Dermis blood vessel endothelial cell (primary cell): ENCODE measurements around the gene STEAP3. TPM values are rescaled to one million over a fixed set of nuclear protein-coding genes. Genes with fewer than 3 reads are reported as not detected.

ENCODE experiments used
- DNase-seq: peaks from one replicate; pipeline ENCODE4 v3.0.0; 2010
- total RNA-seq: library from RNA; depleted of rRNA; stranded (reverse); fragments of >200 nt; gene quantifications from 2 replicates; pipeline ENCODE4 v1.2.3, GENCODE V29; 2014

The STEAP3 gene
- total RNA-seq, 1 donor from 2014 or later: 3.9 TPM

DNA sequence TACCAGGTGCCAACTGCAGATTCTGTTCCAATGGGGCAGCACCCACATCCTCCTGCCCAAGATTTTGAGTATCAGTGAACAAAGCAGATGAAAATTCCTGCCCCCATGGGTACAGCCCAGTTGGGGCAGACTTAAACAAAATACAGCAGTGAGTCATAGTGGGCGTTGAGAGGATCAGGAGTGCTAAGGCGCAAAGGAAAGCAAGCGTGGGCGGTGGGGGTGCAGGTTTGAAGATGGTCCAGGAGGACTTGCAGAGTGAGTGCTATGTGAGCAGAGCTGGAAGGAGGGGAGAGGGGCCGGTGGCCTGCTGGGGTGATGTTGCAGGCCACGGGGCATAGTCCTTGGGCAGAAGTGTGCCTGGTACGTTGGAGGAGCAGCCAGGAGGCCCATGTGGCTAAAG lies 24.7 kb downstream of the STEAP3 start:
- no peak for DNase-seq

DNA sequence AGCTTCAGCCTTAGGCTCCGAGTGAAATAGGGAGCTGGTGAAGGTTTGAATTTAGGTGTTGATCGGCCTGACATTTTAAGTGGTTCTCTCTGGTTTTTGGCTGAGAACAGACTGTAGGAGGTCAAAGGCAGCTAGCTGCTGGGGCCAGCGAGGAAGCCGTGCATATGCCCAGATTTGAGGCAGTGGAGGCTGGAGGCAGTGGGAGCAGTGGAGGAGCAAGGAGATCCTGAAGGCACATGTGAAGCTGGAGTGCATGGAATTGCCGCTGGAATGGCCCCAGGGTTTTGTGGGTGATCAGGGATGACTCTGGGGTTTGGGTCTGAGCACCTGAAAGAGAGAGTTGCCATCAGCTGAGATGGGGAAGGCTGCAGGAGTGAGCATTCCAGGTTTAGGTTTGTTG lies 25.1 kb downstream of the STEAP3 start:
- DNase-seq: no peak

DNA sequence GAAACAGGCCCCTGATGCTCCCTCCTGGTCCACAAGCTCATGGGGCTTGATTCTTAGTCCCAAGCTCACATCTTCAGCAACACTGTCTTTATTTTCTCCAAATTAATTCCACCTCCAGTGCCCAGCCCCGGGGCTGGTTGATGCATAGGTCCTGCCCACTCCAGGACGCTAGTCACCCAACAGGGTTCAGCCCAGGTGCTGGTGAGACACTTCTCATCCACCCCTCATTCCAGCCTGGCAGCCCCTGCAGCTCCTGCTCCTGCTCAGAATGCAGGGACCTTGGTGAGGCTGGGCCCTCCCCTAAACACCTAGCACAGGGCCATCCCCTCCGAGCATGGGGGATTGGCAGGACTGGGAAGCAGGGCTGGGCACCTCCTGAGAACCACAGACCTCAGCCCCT lies 25.7 kb downstream of the STEAP3 start:
- DNase-seq: no peak

DNA sequence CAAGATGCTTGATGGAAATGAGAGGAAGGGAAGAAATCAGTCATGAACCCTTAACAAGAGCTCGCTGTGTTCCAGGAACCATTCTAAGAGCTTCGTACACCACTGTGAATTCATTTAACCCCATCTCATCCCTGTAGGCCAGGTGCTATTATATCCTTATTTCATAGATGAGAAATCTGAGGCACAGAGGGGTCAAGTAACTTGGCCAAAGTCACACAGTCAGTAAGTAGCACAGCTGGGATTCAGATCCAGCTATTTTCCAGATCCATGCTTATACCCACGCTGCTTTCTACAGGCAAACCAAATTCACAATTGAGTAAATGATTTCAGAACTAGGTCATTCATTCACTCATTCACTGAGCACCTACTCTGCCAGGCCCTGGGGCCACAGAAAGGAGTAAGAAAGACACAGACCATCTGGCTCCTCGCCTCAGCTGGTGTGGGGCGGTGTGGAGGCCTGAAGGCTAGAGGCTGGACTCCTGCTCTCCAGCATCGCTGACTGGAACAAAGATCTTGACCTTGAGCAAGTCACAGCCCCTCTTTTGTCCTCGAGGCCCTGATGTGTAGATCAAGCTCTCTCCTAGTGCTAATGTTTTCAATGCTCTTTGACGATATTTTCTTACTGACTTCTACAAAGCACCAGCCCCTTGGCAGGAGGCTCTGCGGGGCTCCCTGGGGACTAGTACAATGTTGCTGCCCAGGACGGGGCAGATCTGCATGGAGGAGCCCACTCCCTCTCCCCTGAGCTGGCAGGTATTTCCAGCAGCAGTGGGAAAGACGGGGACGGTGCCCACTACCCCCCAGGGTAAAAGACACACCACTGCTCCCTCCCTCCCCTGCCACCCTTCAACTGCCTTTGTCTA lies 26.5 kb downstream of the STEAP3 start:
- DNase-seq: no peak

DNA sequence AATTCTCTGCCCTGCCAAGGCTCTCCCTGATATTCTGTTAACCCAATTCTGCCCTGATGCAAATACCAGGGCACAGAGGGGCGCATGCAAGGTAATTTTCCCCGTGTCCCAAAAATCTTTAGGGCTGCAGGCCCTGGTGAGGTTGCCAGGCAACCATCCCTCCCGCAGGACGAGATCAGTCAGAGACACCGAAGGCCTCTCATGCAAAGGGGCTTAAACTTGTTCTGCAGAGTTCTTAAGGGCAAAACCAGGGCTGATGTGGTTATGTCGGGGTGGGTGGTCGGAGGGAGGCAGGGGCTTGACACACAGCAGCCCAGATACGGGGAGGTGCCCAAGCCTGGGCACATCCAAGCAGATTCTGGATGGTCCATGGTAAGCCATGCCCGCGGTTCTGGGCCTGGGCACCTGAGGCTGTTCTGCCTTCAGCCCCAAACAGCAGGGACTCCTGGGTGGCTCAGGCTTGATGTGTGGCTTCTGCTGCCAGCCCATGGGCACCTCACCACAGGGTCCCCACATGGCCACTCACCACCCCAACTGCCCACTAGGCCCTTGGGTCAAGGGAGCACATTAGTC lies 27.2 kb downstream of the STEAP3 start:
- DNase-seq: no peak

DNA sequence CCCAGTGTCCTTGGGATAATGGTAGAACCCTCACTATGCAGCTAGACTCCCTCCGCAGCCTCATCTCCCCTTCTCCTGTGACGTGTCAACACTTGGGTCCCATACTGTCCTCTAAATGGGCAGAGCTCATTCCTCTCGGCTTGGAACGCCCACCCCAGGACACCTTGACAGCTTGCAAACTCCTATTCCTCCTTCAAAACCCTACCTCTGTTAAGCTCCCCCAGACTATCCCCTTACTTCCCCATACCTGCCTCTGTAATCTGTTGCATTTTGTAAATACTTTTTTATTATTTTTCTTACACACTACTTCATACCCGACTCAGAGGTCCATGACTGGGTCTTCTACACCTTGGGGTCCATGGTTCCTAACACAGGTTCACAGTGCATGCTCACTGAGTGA lies 28.0 kb downstream of the STEAP3 start:
- DNase-seq: no peak

DNA sequence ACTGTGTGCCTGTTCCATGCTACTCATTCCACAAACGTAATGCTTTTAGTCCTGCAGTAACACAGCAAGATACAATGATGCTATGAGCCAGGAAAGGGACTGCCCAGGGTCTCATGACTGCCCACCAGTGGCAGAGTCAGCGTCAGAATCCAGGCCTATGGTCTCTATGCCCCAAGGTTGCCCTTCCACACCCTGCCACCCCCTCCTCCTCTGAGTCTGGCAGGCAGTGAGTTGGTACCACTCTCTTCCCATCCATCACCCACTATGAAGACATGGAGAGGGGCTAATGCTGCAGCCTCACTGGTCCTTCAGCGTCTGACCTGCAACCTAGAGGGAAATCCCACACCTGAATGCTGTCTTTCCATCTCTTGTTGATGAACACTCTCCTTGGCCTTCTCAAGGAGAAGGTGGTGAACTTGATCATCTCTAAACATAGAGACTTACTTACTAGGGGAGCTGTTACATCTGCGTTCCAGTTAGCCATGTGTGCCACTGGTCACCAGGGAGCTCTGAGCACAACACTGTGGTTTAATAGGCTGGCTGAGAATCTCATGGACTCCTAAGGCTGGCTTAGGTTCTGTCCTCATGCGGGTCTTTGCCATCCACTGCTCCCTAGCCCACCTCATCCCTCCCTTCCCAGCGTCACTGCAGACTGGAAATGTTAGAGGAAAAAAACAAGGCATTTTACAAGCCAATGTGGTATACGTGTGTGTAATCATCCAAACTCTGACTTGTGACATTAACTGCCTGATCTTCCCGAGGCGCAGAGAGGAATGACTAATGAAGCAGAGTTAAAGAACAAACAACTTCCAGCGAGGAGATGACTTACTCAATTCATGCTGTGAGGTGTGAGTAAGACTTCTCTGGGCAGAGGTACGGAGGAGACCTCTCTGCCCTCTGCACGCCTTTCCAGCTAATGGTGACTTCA lies 28.8 kb downstream of the STEAP3 start:
- DNase-seq: peak; percentile 81

DNA sequence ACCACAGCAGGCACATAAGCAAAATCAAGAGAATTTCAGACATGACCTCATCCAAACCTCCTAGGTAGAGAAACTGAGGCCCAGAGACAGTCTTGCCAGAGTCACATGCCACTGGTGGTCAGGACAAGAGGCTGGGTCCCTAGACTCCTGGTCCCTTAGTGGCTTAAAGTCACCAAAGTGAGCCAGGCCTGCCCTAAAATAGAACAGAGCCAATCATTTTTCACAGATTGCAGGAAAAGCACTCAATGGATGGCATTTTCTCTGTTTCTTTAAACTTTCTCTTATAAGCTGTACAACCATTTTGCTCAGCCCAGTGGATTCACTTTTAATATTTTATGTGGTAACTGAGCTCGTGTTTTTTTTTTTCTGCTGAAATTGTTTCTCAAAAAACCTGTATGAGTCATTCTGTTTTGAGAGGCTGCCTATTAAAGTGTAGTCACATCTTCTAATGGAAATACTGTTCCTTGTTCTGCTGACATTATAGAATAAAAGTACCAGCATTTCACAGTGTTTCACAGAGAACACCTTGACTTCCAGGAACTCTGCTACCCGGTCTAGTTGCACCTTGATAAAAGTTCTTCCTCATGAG lies 29.6 kb downstream of the STEAP3 start:
- DNase-seq: peak; percentile 37

DNA sequence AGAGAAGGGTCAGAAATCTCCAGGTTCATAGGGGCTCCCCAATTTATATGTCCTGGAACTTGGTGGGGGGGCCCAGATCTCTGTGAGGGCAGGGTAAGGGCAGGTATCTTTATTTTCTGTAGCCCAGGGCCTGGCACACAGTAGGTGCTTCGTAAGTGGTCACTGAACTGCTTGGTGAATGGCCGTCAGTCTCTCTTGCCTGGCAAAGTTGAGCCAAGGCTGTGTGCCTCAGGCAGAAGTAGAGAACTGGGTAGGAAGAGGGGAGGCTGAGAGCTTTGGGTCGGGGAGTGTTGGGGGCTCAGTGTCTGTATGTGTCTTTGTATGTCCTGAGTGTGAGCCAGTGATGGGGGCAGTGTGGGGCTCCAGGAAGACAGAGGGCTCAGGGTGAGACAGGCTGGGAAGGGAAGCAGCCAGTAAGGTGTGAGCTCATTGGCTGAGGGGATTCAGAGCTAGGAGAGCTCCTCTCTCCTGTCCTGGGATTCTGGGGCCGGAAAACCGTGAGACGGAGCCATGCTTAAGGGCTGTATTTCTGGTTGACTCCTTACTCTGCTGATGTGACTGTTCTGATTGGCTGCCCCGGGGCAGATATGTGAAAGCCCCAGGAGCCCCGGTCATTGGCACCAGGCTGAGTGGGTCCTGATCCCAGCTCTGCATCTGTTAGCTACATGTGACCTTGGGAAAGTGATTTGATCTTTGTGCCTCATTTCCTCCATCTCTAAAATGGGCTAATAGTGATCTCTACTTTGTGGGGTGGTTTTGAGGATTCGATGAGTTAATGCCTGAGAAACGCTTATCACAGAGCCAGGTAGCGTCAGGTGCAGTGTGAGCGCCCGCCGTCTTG lies 30.3 kb downstream of the STEAP3 start:
- DNase-seq: no peak

DNA sequence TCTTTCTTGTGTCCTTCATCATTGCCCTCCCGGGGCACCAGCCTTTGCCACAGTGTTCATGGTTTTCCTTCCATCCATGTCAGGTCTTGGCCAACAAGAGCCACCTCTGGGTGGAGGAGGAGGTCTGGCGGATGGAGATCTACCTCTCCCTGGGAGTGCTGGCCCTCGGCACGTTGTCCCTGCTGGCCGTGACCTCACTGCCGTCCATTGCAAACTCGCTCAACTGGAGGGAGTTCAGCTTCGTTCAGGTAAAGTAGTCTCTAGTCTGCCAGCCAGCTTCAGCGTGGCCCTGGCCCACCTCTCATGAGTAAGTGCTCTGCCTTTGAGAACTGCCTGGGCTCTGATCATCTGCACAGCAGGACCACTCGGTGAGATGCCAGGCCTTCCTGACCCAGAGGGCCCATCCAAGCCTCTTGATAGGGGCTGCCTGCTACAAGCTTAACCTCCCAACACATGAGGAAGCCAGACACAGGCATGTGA lies 31.0 kb downstream of the STEAP3 start:
- DNase-seq: no peak

DNA sequence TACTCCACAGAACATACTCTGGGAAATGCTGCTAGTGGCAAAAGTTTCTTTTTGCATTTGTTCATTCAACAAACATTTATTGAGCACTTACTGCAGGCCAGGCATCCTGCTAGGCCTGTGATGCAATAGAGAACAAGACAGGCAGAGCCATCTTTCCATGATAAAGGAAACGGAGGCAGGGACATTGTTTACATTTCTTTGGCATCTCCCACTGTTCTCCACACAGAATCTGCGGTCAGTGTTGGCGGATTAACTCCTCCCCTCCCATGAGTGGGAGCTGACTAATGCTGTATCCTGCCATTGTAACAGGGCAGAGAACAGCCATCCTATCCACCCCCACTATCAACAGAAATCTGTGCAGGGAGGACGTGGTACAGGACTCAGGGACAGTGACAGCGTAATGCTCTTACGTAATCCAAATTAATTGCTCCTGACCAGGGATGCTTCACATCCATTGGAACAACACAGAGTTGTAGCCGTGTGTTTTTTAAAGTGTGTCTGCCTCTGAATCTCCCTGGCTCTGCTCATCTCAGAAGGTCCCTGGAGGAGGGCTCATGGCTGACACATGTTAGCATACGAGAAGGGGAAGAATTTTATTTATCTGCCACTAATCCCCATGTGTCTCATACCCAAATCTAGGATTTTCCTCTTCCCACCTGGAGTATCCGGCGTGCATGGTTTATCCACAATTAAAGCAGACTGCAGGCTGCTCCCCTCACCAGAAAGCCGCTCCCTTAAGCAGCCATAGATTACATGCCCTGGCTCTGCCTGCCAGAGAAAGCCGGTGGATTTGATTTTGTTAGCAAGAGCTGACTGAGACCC lies 32.3 kb downstream of the STEAP3 start:
- peak; percentile 93 for DNase-seq

DNA sequence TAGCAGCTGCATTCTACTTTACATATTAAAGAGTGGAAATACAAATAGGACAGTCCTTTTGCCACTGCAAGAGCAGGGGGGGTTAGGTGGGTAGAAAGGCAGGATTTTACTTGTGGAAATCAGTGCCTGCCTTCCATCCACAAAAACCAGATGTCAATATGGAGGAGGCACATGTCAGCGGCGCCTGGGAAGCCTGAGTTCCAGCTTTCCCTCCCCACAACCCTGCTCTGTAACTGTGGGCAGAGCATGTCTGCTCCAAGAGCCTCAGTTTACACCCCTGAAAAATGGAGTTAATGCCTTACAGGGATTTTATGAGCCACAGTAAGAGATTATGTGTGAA lies 32.9 kb downstream of the STEAP3 start:
- DNase-seq: no peak

DNA sequence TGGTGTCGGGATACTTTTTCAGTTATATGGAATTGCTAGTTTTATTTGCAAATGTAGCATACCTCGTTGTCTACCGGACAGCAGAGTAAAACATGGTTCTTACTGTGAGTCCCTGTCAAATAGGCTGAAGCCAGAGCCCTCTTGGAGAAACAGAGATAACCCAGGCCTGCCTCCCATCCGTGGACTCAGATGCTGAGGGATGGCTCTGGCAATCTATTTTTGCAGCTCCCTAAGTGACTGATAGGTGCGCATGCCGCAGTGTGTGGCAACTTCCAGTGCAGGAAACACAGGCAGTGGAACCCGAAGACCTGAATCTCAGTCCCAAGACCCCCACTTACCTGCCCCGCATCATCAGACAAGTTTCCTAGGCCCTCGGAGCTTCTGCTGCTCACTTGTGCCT lies 33.6 kb downstream of the STEAP3 start:
- no peak for DNase-seq

DNA sequence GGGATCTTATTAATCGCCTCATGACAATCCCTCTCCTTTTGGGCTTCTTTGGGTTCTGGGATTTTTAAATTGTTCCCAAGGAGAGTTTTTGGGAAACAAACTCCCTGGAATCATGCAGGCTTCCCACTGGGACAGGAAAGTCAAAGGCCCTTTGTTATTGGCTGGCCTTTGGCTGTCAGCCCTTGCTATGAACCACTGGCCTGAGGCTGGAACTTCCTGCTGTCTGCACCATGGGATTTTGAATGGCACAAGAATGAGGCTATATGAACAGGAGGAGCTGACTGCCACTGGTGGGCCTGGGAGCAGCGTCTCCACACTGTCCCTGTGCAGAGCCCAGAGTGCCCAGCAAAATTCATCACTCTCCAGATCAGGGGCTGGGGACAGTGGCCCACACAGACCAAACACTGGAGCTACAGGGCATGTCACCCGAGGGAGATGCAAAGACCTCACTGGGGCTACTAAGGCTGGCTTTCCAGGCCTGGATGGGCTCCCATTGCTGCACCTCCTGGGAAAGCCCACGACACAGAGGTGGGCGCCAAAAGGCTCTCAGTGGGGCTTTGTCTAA lies 35.7 kb downstream of the STEAP3 start:
- DNase-seq: peak; percentile 45

DNA sequence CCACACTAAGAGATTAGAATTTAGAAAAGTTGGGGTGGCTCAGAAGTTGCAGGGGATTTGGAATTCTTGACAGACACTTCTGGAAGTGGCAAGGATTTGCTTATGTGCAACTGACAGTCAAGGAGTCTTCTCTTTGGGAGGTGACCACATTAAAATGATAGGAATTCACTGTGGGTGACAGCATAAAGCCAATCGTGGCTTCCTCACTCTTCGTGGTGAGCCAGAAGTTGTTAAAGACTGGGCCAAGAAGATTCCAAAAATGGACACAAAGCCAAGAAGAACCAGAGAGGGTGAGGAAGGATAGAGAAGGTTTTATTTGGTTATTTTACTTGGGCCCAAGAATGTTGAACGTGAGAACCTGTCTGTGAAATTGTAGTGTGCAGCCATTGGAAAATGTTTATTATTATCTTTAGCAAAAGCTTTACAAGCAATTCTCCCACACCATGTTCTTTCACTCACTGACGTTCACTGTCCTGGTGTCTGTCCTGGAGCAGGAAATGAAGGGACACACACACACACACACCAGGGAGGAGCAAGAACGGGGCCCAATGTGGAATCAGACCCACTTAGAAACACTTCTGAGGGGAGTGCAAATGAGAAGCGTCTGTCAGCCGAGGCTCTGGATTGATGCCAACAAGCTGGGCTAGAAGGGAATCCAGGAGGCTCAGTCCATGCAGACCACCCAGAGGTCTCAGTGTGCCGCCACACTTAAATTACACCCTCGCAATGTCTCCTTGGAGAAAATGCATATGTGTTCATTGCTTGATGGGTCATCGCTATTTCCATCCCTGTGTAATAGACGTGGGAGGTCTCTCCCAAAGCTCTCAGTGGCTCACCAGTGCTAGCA lies 37.2 kb downstream of the STEAP3 start:
- DNase-seq: no peak

DNA sequence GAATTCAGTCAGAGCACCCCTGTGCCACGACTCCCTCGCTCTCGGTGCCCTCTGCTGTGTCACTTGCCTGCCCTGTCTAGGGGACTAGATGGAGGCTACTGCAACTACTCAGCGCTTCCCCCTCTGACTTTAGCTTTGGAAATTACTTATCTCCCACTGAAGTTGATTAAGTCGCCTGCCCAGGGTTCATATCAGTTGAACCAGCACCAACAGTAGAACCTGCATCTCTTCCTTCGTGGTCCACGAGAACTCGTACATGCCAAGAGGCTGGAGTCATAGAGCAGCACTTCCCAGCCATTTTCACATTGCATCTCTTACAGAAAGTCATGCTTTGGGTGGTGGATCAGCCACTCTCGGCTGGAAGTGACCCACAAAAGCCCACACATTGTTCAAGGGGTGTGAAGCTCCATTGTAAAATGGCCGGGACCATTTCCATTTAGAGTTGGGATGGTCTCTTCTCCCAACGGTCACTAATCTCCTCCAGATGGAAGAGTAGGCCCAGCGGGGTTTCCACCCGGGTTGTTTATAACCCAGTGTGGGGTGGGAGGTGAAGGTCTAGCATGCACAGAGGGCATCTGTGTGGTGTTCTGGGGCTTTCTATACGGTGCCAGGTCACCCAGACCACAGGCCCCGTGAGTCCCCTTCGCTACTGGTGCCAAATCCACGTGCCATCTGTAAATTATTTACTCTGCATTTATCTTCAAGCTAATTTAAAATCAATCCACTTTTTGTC lies 38.0 kb downstream of the STEAP3 start:
- no peak for DNase-seq

DNA sequence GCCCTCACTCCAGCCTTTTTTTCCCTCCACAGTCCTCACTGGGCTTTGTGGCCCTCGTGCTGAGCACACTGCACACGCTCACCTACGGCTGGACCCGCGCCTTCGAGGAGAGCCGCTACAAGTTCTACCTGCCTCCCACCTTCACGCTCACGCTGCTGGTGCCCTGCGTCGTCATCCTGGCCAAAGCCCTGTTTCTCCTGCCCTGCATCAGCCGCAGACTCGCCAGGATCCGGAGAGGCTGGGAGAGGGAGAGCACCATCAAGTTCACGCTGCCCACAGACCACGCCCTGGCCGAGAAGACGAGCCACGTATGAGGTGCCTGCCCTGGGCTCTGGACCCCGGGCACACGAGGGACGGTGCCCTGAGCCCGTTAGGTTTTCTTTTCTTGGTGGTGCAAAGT lies 39.4 kb downstream of the STEAP3 start:
- DNase-seq: no peak

DNA sequence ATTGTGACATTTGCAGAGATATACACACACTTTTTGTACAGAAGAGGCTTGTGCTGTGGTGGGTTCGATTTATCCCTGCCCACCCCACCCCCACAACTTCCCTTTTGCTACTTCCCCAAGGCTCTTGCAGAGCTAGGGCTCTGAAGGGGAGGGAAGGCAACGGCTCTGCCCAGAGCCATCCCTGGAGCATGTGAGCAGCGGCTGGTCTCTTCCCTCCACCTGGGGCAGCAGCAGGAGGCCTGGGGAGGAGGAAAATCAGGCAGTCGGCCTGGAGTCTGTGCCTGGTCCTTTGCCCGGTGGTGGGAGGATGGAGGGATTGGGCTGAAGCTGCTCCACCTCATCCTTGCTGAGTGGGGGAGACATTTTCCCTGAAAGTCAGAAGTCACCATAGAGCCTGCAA lies 40.0 kb downstream of the STEAP3 start:
- DNase-seq: no peak
